ENCODE data around the gene PRKACA.

Gene PRKACA

GRCh38 chr19:14090509-14091080 lies 27.0 kb downstream of the PRKACA start, which contains the start of gene SAMD1:
Gene SAMD1, minus strand, starts transcription at chr19:14090751.
- no peak for TF ChIP-seq EZH2 (IDR thresholded peaks at IDR 0.05)
- no peak for TF ChIP-seq POLR2AphosphoS5 (IDR thresholded peaks at IDR 0.05; ENCODE audit: borderline replicate concordance, low read depth, low read length)
- no peak for TF ChIP-seq FOXP2 (optimal IDR thresholded peaks at IDR 0.05; ENCODE audit: control extremely low read depth, extremely low read length, insufficient read depth)
- Histone ChIP-seq H3K9me3 (ENCODE audit: low read depth, low read length) (0 out of 2 replicates have a peak, but pooled peaks cover 5% of the 10 kb centered on the region), H3K27ac (peak within 1 kb of the TSS; percentile 74), H3K9ac (ENCODE audit: insufficient read length) (peak within 1 kb of the TSS; percentile 69), H3K36me3 (ENCODE audit: insufficient read depth, low read length) (peaks cover 22% of the 10 kb centered on the region), H3K4me3 (peak within 1 kb of the TSS; percentile 82)
- DNase-seq (ENCODE audit: low read depth, low spot score): no peak

DNA sequence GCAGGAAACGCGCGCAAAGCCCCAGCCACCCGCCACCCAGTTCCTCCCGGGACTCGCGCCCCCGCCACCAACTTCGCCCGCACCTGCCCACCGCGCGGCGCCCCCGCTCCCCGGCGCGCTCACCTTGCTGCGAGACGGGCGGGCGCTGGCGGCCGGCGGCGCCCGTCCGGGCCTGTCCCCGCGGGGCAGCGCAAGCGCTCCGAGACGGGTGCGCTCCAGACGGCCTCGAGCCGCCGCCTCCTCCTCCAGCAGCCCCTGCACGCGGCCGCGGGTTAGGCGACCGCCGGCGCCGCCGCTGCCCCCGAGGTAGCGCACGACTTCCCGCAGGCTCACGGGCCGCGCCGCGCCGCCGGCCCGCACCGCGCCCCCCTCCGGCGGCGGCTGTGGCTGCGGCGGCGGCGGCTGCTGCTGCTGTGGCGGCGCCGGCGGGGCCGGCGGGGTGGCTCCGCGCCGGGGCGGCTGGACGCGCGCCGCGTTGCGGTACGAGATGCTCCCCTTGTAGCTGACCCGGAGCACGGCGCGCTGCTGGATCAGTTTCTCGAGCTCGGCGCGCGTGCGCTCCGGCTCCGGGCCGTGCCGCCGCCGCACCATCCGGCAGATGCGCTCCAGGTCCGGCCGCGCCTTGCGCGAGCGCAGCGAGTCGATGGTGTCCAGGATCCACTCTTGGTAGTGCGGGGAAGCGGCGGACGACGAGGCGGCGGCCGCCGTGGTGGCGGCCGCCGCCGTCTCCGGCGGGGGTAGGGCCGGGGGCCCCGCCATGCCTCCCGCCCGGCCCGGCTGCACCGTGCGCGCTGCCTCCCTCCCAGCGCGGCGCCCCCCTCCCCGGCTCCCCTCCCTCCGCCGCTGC lies 27.7 kb downstream of the PRKACA start:
- Histone ChIP-seq H3K9me3 (ENCODE audit: low read depth, low read length) (0 out of 2 replicates have a peak, but pooled peaks cover 5% of the 10 kb centered on the region), H3K36me3 (ENCODE audit: insufficient read depth, low read length) (peaks cover 22% of the 10 kb centered on the region), H3K4me3 (peak overlapping the region; percentile 80), H3K27ac (peak overlapping the region; percentile 50; the same call in 1 of the 2 replicates), H3K9ac (ENCODE audit: insufficient read length) (peak overlapping the region; percentile 33)
- TF ChIP-seq POLR2AphosphoS5 (IDR thresholded peaks at IDR 0.05; ENCODE audit: borderline replicate concordance, low read depth, low read length): no peak
- TF ChIP-seq FOXP2 (optimal IDR thresholded peaks at IDR 0.05; ENCODE audit: control extremely low read depth, extremely low read length, insufficient read depth): no peak
- TF ChIP-seq EZH2 (IDR thresholded peaks at IDR 0.05): no peak
- DNase-seq (ENCODE audit: low read depth, low spot score): no peak

DNA sequence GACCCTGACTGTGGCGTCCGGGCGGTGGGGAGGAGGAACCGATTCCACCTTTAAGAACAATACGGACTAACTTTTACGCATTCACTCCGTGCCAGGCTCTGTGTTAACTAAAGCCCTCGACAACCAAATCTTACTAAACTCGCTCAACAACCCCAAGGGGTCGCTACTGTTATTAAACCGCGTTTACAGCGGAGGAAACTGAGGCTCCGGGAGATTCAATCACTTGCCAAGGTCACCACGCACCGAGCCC lies 28.2 kb downstream of the PRKACA start:
- Histone ChIP-seq H3K27ac (no peak overlapping the region), H3K9me3 (ENCODE audit: low read depth, low read length) (0 out of 2 replicates have a peak, but pooled peaks cover 5% of the 10 kb centered on the region), H3K4me3 (peak overlapping the region; percentile 80), H3K36me3 (ENCODE audit: insufficient read depth, low read length) (peaks cover 22% of the 10 kb centered on the region), H3K9ac (ENCODE audit: insufficient read length) (peak overlapping the region; percentile 33)
- TF ChIP-seq FOXP2 (optimal IDR thresholded peaks at IDR 0.05; ENCODE audit: control extremely low read depth, extremely low read length, insufficient read depth): no peak
- no peak for DNase-seq (ENCODE audit: low read depth, low spot score)

GRCh38 chr19:14088634-14089411 lies 28.7 kb downstream of the PRKACA start:
- H3K9me3 ChIP-seq (ENCODE audit: low read depth, low read length): 0 out of 2 replicates have a peak, but pooled peaks cover 5% of the 10 kb centered on the region
- TF ChIP-seq EZH2 (IDR thresholded peaks at IDR 0.05) (no peak), POLR2AphosphoS5 (IDR thresholded peaks at IDR 0.05; ENCODE audit: borderline replicate concordance, low read depth, low read length) (no peak), FOXP2 (optimal IDR thresholded peaks at IDR 0.05; ENCODE audit: control extremely low read depth, extremely low read length, insufficient read depth) (no peak)
- no peak overlapping the region for H3K27ac ChIP-seq
- H3K4me3 ChIP-seq: peak overlapping the region; percentile 80
- H3K9ac ChIP-seq (ENCODE audit: insufficient read length): peak overlapping the region; percentile 33
- peaks cover 22% of the 10 kb centered on the region for H3K36me3 ChIP-seq (ENCODE audit: insufficient read depth, low read length)
- no peak for DNase-seq (ENCODE audit: low read depth, low spot score)

GRCh38 chr19:14086098-14086497 lies 31.5 kb downstream of the PRKACA start:
- no peak overlapping the region for H3K27ac ChIP-seq
- no peak for DNase-seq (ENCODE audit: low read depth, low spot score)
- no peak overlapping the region for H3K4me3 ChIP-seq
- H3K36me3 ChIP-seq (ENCODE audit: insufficient read depth, low read length): peaks cover 20% of the 10 kb centered on the region
- no peaks in the 10 kb centered on the region for H3K9me3 ChIP-seq (ENCODE audit: low read depth, low read length)
- no peak overlapping the region for H3K9ac ChIP-seq (ENCODE audit: insufficient read length)
- TF ChIP-seq POLR2AphosphoS5 (IDR thresholded peaks at IDR 0.05; ENCODE audit: borderline replicate concordance, low read depth, low read length): no peak
- no peak for TF ChIP-seq FOXP2 (optimal IDR thresholded peaks at IDR 0.05; ENCODE audit: control extremely low read depth, extremely low read length, insufficient read depth)
- no peak for TF ChIP-seq EZH2 (IDR thresholded peaks at IDR 0.05)

DNA sequence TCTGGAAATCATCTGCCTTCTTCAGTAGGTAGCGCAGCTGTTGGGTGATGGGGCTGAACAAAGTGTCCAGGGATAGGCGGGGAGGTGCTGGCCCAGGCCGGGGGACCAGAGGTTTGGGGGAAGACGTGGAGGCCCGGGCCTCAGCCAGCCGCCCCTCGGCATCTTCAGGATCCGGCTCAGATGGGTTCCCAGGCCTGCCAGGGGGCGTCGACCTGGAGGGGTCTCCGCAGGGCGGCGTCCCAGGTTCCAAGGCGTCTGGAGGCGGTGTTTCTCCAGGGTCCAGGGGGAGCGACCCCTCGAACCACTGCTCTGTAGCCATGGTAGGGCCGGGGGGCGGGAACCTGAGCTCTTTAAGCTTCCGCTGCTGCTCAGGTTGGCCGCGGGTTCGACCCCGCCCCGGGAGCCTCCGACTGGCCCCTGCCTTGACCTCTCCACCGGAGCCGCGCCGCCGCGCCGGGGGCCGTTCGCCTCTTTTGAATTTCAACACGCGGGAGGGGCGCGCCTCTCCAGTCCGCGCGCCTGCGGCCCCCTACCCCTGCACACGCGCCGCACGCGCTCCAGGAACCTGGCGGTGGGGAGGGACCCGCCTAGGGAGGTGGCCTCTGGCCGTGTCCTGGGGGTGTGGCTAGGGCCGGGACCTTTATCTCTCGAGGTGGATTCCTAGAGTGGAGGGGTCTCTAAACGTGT lies 32.1 kb downstream of the PRKACA start, which contains the start of gene C19orf67:
C19orf67 (minus strand) TSS at position 475 of the 687 bp plus-strand sequence; CDS start at position 319, 156 bp downstream.
- Histone ChIP-seq H3K9ac (ENCODE audit: insufficient read length) (no peak within 1 kb of the TSS), H3K36me3 (ENCODE audit: insufficient read depth, low read length) (peaks cover 20% of the 10 kb centered on the region), H3K4me3 (no peak within 1 kb of the TSS), H3K9me3 (ENCODE audit: low read depth, low read length) (no peaks in the 10 kb centered on the region), H3K27ac (no peak within 1 kb of the TSS)
- DNase-seq (ENCODE audit: low read depth, low spot score): no peak
- TF ChIP-seq FOXP2 (optimal IDR thresholded peaks at IDR 0.05; ENCODE audit: control extremely low read depth, extremely low read length, insufficient read depth) (no peak), EZH2 (IDR thresholded peaks at IDR 0.05) (no peak), POLR2AphosphoS5 (IDR thresholded peaks at IDR 0.05; ENCODE audit: borderline replicate concordance, low read depth, low read length) (no peak)

DNA sequence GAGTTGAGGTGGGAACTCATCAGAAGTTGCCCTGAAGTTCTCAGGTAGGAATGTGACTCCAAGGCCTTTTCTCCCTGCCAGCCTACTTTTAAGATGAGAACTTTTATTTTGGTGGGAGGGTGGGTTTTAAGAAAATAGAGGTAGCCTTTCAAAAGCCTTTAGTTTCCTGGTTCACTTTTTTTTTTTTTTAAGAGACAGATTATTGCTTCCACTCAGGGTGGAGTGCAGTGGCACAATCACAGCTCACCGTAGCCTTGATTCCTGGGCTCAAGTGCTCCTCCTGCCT lies 34.9 kb downstream of the PRKACA start:
- H3K9ac ChIP-seq (ENCODE audit: insufficient read length): no peak overlapping the region
- no peak for DNase-seq (ENCODE audit: low read depth, low spot score)
- H3K4me3 ChIP-seq: no peak overlapping the region
- no peak for TF ChIP-seq FOXP2 (optimal IDR thresholded peaks at IDR 0.05; ENCODE audit: control extremely low read depth, extremely low read length, insufficient read depth)
- peaks cover 3% of the 10 kb centered on the region for H3K36me3 ChIP-seq (ENCODE audit: insufficient read depth, low read length)
- no peaks in the 10 kb centered on the region for H3K9me3 ChIP-seq (ENCODE audit: low read depth, low read length)
- no peak overlapping the region for H3K27ac ChIP-seq
